HL-60 (cell line): ENCODE measurements around the gene NLRP3.

Experiments
- DNase-seq, 2 experiments: peaks; one replicate each; pipeline ENCODE4 v3.0.0-alpha.2; 2010 to 2020; ENCODE audit warnings: low read depth in 1 of 2, low spot score in 1 of 2
- H3K27ac ChIP-seq: fragments of 250-450 bp; sonication (Bioruptor Pico); replicated peaks from 2 replicates; pipeline ENCODE4 v1.5.1; 2020; ENCODE audit warnings: mild to moderate bottlenecking, moderate library complexity
- H3K27me3 ChIP-seq: fragments of 250-450 bp; sonication (Bioruptor Pico); 2 replicates; pipeline ENCODE4 v1.5.1; 2021; ENCODE audit warnings: mild to moderate bottlenecking, moderate library complexity; ENCODE audit not compliant: insufficient read depth, poor library complexity, severe bottlenecking
- H3K4me3 ChIP-seq: replicated peaks from 2 replicates; pipeline ENCODE4 v1.5.1; 2011; ENCODE audit warnings: mild to moderate bottlenecking, control low read depth, low read length; ENCODE audit not compliant: insufficient read depth
- CTCF ChIP-seq: IDR thresholded peaks from one replicate; pipeline ENCODE4 v1.5.1; 2011; ENCODE audit warnings: low read length, control low read depth, inconsistent platforms; ENCODE audit not compliant: insufficient read depth
- GABPA ChIP-seq: IDR thresholded peaks from 2 replicates; pipeline ENCODE4 v1.6.1; 2012; ENCODE audit warnings: low read depth
- POLR2AphosphoS5 ChIP-seq: IDR thresholded peaks from 2 replicates; pipeline ENCODE4 v1.6.1; 2012; ENCODE audit warnings: low read depth
- SPI1 ChIP-seq: IDR thresholded peaks from 2 replicates; pipeline ENCODE4 v1.6.1; 2012; ENCODE audit warnings: low read depth, mild to moderate bottlenecking, borderline replicate concordance
- TF ChIP-seq, protein P1 (sequence below): IDR thresholded peaks from 2 replicates; pipeline ENCODE4 v1.6.1; 2012; ENCODE audit warnings: low read depth; ENCODE audit not compliant: insufficient replicate concordance

The NLRP3 gene

GRCh38 chr1:247437551-247438505, 21.9 kb downstream of the NLRP3 start:
- H3K27ac ChIP-seq, result peak overlapping the region; percentile 20; the same call in 1 of the 2 replicates
- peak in 1 of 2 experiments; percentile 39 for DNase-seq

DNA sequence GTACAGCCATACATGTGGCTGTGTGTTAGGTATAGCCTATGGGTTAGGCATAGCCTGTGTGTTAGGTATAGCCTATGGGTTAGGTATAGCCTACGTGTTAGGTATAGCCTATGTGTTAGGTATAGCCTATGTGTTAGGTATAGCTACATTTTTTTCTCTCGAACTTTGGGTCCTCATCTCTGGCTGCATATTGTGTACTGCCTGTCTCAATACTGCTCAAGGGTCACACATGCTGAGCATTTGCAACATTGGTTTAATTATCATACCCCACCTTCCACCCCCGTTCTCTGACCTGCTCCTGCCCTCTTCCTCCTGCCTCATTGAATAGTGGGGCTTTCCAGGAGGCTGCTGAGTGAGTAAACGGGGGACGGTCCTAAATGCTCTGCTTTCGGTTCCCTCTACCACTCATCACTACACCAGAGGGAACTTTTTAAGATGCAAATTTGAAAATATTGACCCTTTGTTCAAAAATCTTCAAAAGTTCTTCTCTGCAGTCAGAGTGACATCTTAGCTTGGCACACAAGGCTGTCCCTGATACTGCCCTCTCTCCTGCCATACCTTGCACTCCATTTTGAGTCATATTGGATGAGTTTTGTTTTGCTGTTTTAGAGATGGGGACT, 24.1 kb downstream of the NLRP3 start:
- no peak overlapping the region for H3K4me3 ChIP-seq
- DNase-seq, result no peak
- TF ChIP-seq CTCF, result no peak
- no peak overlapping the region for H3K27ac ChIP-seq
- H3K27me3 ChIP-seq, result no peaks in the 10 kb centered on the region

More at GRCh38 chr1:247437551-247438505, 21.9 kb downstream of the NLRP3 start:
- TF ChIP-seq, protein P1, sequence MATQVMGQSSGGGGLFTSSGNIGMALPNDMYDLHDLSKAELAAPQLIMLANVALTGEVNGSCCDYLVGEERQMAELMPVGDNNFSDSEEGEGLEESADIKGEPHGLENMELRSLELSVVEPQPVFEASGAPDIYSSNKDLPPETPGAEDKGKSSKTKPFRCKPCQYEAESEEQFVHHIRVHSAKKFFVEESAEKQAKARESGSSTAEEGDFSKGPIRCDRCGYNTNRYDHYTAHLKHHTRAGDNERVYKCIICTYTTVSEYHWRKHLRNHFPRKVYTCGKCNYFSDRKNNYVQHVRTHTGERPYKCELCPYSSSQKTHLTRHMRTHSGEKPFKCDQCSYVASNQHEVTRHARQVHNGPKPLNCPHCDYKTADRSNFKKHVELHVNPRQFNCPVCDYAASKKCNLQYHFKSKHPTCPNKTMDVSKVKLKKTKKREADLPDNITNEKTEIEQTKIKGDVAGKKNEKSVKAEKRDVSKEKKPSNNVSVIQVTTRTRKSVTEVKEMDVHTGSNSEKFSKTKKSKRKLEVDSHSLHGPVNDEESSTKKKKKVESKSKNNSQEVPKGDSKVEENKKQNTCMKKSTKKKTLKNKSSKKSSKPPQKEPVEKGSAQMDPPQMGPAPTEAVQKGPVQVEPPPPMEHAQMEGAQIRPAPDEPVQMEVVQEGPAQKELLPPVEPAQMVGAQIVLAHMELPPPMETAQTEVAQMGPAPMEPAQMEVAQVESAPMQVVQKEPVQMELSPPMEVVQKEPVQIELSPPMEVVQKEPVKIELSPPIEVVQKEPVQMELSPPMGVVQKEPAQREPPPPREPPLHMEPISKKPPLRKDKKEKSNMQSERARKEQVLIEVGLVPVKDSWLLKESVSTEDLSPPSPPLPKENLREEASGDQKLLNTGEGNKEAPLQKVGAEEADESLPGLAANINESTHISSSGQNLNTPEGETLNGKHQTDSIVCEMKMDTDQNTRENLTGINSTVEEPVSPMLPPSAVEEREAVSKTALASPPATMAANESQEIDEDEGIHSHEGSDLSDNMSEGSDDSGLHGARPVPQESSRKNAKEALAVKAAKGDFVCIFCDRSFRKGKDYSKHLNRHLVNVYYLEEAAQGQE, result no peak
- no peak for TF ChIP-seq CTCF
- TF ChIP-seq SPI1, result no peak
- TF ChIP-seq POLR2AphosphoS5, result no peak
- no peak for TF ChIP-seq GABPA
- no peaks in the 10 kb centered on the region for H3K27me3 ChIP-seq
- no peak overlapping the region for H3K4me3 ChIP-seq

DNA sequence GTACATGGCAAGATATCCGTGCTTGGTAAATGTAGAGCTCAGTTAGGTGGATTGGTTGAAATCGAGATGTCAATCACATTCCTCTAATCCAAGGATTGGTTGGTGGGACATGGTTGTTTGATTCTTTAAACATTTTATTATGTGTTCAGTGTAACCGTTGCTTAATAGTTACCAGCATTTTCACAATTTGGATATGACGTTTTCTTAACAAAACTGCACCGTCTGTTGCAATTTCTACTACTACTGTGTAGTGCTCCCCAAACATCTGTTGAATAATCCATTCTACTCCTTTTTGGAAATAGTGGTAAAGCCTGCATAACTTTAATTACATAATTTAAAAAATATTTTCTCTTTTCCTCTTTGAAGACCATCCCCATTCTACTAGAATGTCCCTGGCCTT, 25.6 kb downstream of the NLRP3 start:
- peak; percentile 48 to 80 for DNase-seq
- Histone ChIP-seq H3K4me3 (no peak overlapping the region), H3K27me3 (no peaks in the 10 kb centered on the region), H3K27ac (peak overlapping the region; percentile 27)
- no peak for TF ChIP-seq GABPA
- TF ChIP-seq, protein P1, result no peak
- TF ChIP-seq CTCF, result no peak
- no peak for TF ChIP-seq POLR2AphosphoS5
- no peak for TF ChIP-seq SPI1
